Hippocampal formation (tissue), 2 donors: ENCODE measurements around the gene AGRN.
"Not testable (repeated sequence)": the region's sequence is repeated elsewhere in the genome, so short reads cannot be mapped to it uniquely, and the experiment has no call there.

Experiments
- DNase-seq, 2 donors: peaks; one replicate each; lab custom pipeline; 2025; lab: John Stamatoyannopoulos, UW

Gene AGRN

GRCh38 chr1:981955-982558 lies 37.9 kb upstream of the AGRN start, which contains the start of gene PERM1:
TSS of gene PERM1 (minus strand) at chr1:982093. CDS start at chr1:981029, 1,064 bp downstream.
- DNase-seq = no peak

DNA sequence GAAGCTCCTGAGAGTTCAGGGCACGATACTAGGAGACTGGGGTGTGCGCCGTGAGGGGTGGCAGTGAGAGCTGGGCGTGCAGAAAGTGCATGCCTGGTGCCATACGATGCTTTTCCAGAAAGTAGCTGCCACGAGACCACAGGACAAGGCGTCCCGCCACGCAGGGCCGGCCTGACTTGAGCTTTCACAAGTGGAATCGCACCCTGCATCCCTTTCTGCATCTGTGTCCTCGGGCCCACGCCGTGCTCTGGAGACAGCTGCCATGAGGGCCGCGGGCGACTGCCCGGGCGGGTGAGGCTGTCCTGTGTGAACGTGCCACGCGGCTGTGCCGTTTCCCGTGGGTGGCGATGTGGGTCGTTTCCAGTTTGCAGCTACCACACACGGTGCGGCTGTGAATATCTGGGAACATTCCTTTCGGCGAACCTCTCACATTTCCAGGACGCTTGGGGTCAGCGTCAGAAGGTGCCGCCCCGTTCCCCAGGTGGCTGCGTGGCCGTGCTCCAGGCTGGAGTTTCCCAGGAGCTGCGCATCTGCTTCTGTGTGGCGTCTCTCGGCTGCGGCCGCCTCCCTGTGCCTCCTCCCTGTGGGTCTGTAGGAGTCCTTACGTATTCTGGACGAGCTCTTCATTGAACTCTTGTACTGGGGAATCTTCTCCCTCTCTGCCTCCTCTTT lies 37.0 kb upstream of the AGRN start:
- DNase-seq = no peak

DNA sequence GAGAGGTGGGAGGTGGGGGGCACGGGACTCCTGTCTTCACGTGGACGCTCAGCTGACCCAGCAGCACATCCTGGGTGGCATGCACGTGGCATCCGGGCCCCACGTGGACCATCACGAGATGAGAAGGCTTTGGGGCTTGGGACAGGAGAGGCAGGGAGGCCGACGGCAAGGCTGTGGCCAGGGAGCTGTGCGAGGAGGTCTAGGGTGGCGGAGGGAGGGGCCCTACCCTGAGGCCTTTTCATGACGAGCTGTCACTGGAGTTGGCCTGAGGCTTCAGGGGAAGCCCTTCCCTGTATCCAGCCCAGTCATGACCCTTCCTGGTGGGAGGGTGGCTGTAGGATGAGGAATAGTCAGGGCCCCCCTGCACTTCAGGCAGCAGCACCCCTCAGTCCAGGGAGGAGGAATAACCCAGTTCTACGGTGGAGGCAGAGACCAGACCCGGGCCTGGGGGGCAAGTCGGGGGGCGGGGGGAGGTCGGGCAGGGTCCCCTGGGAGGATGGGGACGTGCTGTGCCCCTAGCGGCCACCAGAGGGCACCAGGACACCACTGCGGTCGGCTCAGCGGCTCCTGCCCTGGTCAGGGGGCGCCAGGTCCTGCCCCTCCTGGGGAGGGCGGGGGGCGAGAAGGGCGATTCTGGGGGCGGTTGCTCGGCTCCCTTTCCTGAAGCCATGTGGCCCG lies 36.0 kb upstream of the AGRN start:
- no peak for DNase-seq

DNA sequence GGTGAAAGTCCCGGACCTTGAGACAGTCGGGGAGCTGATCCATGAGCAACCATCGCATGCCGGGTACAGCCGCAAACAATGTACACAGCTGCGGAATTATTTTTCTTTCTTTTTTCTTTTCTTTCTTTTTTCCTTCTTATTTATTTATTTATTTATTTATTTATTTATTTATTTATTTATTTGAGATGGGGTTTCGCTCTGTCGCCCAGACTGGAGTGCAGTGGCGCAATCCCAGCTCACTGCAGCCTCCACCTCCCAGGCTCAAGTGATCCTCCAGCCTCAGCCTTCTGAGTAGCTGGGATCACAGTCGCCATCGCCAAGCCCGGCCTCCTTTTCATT lies 35.5 kb upstream of the AGRN start:
- DNase-seq = no peak

GRCh38 chr1:985126-985525 lies 34.8 kb upstream of the AGRN start:
- DNase-seq = no peak

- DNase-seq = not testable (repeated sequence)
Observed at GRCh38 chr1:988061-988460, 31.9 kb upstream of the AGRN start.

DNA sequence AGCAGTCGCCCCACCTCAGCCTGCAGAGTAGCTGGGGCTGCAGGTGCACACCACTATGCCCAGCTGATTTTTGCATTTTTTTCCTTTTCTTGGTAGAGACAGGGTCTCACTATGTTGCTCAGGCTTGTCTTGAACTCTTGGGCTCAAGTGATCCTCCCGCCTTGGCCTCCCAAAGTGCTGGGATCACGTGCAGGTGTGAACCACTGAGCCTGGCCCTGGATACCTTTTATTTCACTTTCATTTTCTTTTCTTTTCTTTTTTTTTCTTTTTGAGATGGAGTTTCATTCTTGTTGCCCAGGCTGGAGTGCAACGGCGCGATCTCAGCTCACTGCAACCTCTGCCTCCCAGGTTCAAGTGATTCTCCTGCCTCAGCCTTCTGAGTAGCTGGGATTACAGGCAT lies 28.6 kb upstream of the AGRN start:
- DNase-seq = not testable (repeated sequence)

- no peak for DNase-seq
Observed at GRCh38 chr1:991895-992294, 28.0 kb upstream of the AGRN start.

GRCh38 chr1:992362-992761 lies 27.6 kb upstream of the AGRN start:
- DNase-seq = no peak

- no peak for DNase-seq
Observed at GRCh38 chr1:993379-993995, 26.4 kb upstream of the AGRN start.

GRCh38 chr1:994546-994945 lies 25.4 kb upstream of the AGRN start:
- not testable (repeated sequence) for DNase-seq

DNA sequence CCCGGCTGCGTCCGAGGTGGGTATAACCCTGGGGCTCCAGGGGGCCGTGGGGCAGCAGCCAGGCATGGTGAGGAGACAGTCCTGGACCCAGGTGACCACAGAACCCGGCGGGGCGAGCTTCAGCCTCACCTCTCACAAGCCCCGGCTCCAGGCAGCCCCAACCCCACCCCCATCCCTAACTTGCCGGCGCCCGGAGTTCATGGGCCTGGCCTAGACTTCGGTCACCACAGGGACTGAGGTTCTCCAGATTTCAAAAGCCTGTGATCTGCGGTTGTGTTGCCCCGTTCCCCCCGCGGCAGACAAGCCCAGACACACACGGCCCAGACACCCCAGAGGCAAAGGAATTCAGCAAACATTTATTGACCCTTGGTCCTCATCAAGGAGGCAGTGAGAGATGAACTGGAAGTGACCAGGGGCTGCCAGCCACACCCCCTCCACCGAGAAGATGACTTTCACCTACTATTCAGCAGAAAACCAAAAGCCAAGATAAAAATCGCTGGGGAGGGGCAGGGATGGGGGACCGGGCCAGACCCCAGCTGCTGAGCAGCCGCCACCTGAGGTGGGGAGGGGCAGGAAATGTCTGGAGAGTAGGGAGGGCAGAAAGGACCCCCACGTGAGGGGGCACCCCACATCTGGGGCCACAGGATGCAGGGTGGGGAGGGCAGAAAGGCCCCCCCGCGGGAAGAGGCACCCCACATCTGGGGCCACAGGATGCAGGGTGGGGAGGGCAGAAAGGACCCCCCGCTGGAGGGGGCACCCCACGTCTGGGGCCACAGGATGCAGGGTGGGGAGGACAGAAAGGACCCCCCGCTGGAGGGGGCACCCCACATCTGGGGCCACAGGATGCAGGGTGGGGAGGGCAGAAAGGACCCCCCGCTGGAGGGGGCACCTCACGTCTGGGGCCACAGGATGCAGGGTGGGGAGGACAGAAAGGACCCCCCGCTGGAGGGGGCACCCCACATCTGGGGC lies 24.0 kb upstream of the AGRN start:
- DNase-seq = no peak

- no peak for DNase-seq
Observed at GRCh38 chr1:996851-997712, 22.8 kb upstream of the AGRN start.

- DNase-seq = no peak
Observed at GRCh38 chr1:997713-997992, 22.3 kb upstream of the AGRN start.

DNA sequence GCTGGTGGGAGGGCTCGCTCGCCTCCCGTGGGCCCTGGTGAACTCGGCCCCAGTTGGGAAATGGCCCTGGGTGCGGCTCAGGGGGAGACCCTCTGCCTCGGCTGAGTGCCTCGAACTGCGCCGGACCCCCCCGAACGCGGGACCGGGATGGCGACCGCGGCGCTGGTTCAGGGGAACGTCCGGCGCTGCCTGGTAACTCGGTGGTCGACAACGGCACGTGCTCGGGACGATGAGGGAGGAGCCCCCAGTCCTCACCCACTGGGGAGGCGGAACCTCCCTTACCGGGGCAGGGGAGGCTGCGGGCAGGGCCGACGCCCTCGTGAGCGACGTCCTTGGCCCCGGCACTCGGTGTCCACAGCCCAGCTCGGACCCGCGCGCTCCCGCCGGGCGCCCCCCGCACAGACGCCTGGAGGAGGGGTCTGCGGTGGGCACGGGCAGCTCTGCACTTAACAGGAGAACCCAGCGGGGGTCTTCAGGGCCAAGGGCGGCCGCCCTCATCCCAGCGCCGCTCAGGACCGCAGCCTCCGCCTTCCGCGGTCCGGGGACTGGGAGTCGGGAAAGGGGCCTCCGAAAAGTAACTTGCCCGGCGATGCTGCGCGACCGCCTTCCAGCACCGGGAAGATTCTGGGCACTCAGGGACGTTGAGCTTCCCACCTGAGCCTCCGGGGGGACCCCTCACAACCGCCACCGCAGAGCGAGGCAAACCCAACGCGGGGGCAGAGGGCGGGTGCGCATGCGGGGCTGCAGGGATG lies 21.8 kb upstream of the AGRN start:
- DNase-seq = no peak

- no peak for DNase-seq
Observed at GRCh38 chr1:998745-998994, 21.2 kb upstream of the AGRN start.

- no peak for DNase-seq
Observed at GRCh38 chr1:998995-999724, 20.8 kb upstream of the AGRN start.

DNA sequence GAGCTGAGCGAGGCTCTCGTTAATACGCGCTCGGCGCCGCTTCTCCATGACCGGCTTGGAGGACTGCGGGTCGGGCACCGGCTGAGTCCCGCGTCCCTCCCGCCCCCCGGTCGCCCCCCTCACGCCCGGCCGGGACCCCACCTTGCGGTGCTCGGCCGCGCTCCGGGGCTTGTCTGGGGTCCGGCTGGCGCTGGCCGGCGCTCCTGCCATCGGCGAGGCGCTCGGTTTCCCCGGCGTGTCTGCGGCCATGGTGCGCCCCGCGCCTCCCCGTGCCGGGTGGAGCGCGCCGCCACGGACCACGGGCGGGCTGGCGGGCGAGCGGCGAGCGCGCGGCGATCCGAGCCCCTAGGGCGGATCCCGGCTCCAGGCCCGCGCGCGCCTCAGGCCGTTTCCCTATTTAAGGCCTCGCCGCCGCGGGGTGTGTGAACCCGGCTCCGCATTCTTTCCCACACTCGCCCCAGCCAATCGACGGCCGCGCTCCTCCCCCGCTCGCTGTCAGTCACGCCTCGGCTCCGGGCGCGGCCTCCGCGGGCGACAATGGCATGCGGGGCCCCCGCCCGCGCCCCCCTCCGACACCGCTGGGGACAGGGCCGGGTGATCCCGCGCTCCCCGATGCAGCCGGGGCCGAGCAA lies 20.1 kb upstream of the AGRN start, which contains the start of gene HES4:
TSS of gene HES4 (minus strand) at position 373 of the 632 bp plus-strand sequence. CDS start at position 249, 124 bp downstream.
- peak in 1 of 2 donors; percentile 56 for DNase-seq

- DNase-seq = peak in 1 of 2 donors; percentile 54
Observed at GRCh38 chr1:1000357-1001056, 19.4 kb upstream of the AGRN start.
